ENCODE results near the gene STX1A.

DNA sequence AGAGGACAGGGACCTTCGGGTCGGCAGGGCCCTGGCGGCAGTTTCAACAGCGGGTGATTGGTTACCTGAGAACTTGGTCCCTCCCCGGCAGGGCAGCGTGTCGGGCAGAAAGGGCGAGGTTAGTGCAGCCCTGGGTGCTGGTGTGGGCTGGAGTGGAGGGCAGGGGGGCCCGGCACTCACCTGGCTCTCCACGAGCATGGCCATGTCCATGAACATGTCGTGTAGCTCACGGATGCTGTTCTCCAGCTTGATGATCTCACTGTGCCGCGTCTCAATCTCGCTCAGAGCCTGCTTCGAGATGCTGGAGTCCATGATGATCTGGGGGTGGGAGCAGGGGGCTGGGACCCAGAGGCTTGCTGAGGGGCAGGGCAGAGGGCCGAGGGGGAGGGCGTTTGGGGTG is 16.8 kb downstream of the STX1A start:
- TF ChIP-seq, protein P1, sequence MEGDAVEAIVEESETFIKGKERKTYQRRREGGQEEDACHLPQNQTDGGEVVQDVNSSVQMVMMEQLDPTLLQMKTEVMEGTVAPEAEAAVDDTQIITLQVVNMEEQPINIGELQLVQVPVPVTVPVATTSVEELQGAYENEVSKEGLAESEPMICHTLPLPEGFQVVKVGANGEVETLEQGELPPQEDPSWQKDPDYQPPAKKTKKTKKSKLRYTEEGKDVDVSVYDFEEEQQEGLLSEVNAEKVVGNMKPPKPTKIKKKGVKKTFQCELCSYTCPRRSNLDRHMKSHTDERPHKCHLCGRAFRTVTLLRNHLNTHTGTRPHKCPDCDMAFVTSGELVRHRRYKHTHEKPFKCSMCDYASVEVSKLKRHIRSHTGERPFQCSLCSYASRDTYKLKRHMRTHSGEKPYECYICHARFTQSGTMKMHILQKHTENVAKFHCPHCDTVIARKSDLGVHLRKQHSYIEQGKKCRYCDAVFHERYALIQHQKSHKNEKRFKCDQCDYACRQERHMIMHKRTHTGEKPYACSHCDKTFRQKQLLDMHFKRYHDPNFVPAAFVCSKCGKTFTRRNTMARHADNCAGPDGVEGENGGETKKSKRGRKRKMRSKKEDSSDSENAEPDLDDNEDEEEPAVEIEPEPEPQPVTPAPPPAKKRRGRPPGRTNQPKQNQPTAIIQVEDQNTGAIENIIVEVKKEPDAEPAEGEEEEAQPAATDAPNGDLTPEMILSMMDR (conservative IDR thresholded peaks at IDR 0.05; ENCODE audit: low read depth, low read length): no peak
- TF ChIP-seq NFE2L2 (IDR thresholded peaks at IDR 0.05; ENCODE audit: low read depth, low read length): no peak
- TF ChIP-seq SMC3 (IDR thresholded peaks at IDR 0.05; ENCODE audit: low read depth, low read length): no peak
- TF ChIP-seq RFX5 (IDR thresholded peaks at IDR 0.05; ENCODE audit: low read depth, low read length): no peak
- no peak for TF ChIP-seq BHLHE40 (IDR thresholded peaks at IDR 0.05; ENCODE audit: low read depth, low read length)
- TF ChIP-seq POLR2A (IDR thresholded peaks at IDR 0.05; ENCODE audit: low read depth, low read length): no peak
- no peak for TF ChIP-seq RCOR1 (IDR thresholded peaks at IDR 0.05; ENCODE audit: insufficient replicate concordance, low read length)
- TF ChIP-seq, protein P2, sequence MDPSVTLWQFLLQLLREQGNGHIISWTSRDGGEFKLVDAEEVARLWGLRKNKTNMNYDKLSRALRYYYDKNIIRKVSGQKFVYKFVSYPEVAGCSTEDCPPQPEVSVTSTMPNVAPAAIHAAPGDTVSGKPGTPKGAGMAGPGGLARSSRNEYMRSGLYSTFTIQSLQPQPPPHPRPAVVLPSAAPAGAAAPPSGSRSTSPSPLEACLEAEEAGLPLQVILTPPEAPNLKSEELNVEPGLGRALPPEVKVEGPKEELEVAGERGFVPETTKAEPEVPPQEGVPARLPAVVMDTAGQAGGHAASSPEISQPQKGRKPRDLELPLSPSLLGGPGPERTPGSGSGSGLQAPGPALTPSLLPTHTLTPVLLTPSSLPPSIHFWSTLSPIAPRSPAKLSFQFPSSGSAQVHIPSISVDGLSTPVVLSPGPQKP (IDR thresholded peaks at IDR 0.05; ENCODE audit: borderline replicate concordance, low read depth, low read length): no peak
- no peak for TF ChIP-seq CEBPB (IDR thresholded peaks at IDR 0.05; ENCODE audit: low read depth, low read length)
- TF ChIP-seq MAFK (IDR thresholded peaks at IDR 0.05; ENCODE audit: low read depth, low read length): no peak
- TF ChIP-seq FOS (IDR thresholded peaks at IDR 0.05; ENCODE audit: low read depth, low read length): no peak
- TF ChIP-seq MAZ (IDR thresholded peaks at IDR 0.05; ENCODE audit: borderline replicate concordance, low read depth, low read length): no peak
